Aorta (tissue), 5 donors: Measurements from ENCODE around the gene BCAS4. TPM values are rescaled to one million over a fixed set of nuclear protein-coding genes. Genes with fewer than 3 reads are reported as not detected.
"Not testable (repeated sequence)": the region's sequence is repeated elsewhere in the genome, so short reads cannot be mapped to it uniquely, and the experiment has no call there.

Source experiments
- ATAC-seq: fragments of 200-7000 bp; cut with Tn5 transposase; one replicate; pipeline ENCODE4 v1.9.1; 2022; ENCODE audit warnings: moderate library complexity; ENCODE audit not compliant: low FRiP score
- DNase-seq, 2 donors: peaks; one replicate each; pipeline ENCODE4 v3.0.0-alpha.2; 2020
- H3K27ac ChIP-seq, 2 donors: one replicate each; pipeline ENCODE4 v1.5.1; 2013; ENCODE audit warnings: low read length in 2 of 2, mild to moderate bottlenecking in 2 of 2, moderate library complexity in 2 of 2, control low read depth in 1 of 2, inconsistent platforms in 1 of 2, low read depth in 1 of 2
- H3K27me3 ChIP-seq, 2 donors: one replicate each; pipeline ENCODE4 v1.6.1; 2013; ENCODE audit warnings: control low read depth in 1 of 2, low read length in 1 of 2, mild to moderate bottlenecking in 1 of 2, moderate library complexity in 1 of 2; ENCODE audit not compliant: insufficient read depth in 2 of 2, control insufficient read depth in 1 of 2
- H3K36me3 ChIP-seq, 2 donors: one replicate each; pipeline ENCODE4 v1.6.1; 2013; ENCODE audit warnings: control low read depth in 1 of 2, low read length in 1 of 2, mild to moderate bottlenecking in 1 of 2; ENCODE audit not compliant: insufficient read depth in 2 of 2, control insufficient read depth in 1 of 2
- H3K4me1 ChIP-seq, 2 donors: one replicate each; pipeline ENCODE4 v1.6.1; 2013; ENCODE audit warnings: low read length in 2 of 2, control low read depth in 1 of 2, mild to moderate bottlenecking in 1 of 2, moderate library complexity in 1 of 2; ENCODE audit not compliant: insufficient read depth in 2 of 2, control insufficient read depth in 1 of 2
- H3K4me3 ChIP-seq, 2 donors: one replicate each; pipeline ENCODE4 v1.5.1; 2013; ENCODE audit warnings: low read length in 2 of 2, control low read depth in 1 of 2, mild to moderate bottlenecking in 1 of 2
- H3K9me3 ChIP-seq: one replicate; pipeline ENCODE4 v1.6.1; 2013; ENCODE audit warnings: mild to moderate bottlenecking, low read length; ENCODE audit not compliant: control insufficient read depth
- WGBS, 2 donors: extraction: QIAGEN DNeasy Blood & Tissue Kit; methylation state at CpG; one replicate each; pipeline ENCODE4 v1.1.7; 2013; 5-methylcytosine and 5-hydroxymethylcytosine counted together
- intact Hi-C, 2 donors: fragments of 100-400 bp; cut with DNase I; formaldehyde crosslinking; loops; one replicate each; pipeline versions ENCODE4 v1.14.2 to v1.15.0; 2022
- polyA plus RNA-seq, 2 donors: library from polyadenylated mRNA; stranded (reverse); fragments of 200-250 nt; gene quantifications; one replicate each; pipeline ENCODE4 v1.2.3, GENCODE V29; 2013
- total RNA-seq, 2 donors: library from RNA; stranded (reverse); fragmentation: NEBNext Ultra II Directional; extraction: Animal tissue kit (Norgen Biotek cat#: 25700); gene quantifications; one replicate each; pipeline ENCODE4 v1.2.1, GENCODE V29; 2021
- donor health status: healthy with polysubstance abuse.
- donor health status: Bipolar disorder and iron deficiency.
- donor health status: DM: no; HTN: no; CAD: no.
- donor health status: DM: no; HTN: no; CAD: no.
- donor health status: DM: yes; HTN: yes; CAD: no.

The BCAS4 gene
- total and polyA plus RNA-seq, 4 donors = 4.9 to 9.7 (median 7.4) TPM

DNA sequence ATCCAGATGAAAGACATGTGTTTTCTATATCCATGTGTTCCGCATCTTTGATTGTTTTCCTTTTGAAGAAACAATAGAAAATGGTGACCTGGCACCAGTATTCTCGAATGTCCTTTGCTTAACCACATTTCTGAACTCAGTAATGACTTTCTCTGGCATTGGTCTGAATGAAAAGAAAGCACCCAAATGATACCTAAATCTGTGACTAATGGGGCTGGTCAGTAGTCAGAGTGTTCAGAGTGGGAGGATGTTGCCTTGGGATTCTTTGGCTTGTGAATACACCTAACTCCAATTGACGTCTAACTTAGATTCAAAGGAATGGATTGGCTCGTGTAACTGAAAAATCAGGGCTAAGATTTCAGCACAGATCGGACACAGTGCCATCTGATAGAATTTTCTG is 36.4 kb upstream of the BCAS4 start:
- DNase-seq = no peak
- H3K4me1 ChIP-seq = peaks cover 0 to 2% of the 10 kb centered on the region in 2 donors
- H3K4me3 ChIP-seq = no peak overlapping the region
- intact Hi-C loops = no loop called here
- no peak overlapping the region for H3K27ac ChIP-seq
- H3K9me3 ChIP-seq = no peaks in the 10 kb centered on the region
- 92% methylated on average over 5 of the region's 5 CpGs for WGBS, 2 donors
- no peak for ATAC-seq
- no peaks in the 10 kb centered on the region for H3K27me3 ChIP-seq
- no peaks in the 10 kb centered on the region for H3K36me3 ChIP-seq

DNA sequence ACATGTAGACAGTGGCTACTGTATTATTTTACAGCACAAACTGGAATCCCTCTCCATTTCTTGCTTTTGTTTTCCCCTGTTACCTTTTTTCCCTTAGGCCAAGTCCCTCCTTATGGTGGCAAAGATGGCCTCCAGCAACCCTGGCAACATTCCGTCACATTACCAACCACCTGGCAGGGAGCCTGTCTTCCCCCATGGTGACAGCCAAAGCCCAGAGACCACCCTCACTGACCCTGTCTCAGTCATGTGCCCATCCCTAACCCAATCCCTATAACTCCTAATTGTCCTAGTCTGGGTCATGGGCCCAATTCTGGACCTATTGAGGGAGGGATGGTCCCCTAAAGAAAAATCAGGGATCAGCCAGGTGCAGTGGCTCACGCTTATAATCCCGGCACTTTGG is 35.9 kb upstream of the BCAS4 start:
- intact Hi-C loops = no loop called here
- WGBS, 2 donors = 87 to 89% methylated on average over 3 of the region's 3 CpGs
- H3K27me3 ChIP-seq = no peaks in the 10 kb centered on the region
- no peak for DNase-seq
- H3K4me1 ChIP-seq = peaks cover 0 to 2% of the 10 kb centered on the region in 2 donors
- H3K27ac ChIP-seq = no peak overlapping the region
- H3K4me3 ChIP-seq = no peak overlapping the region
- ATAC-seq = no peak
- no peaks in the 10 kb centered on the region for H3K36me3 ChIP-seq
- no peaks in the 10 kb centered on the region for H3K9me3 ChIP-seq

DNA sequence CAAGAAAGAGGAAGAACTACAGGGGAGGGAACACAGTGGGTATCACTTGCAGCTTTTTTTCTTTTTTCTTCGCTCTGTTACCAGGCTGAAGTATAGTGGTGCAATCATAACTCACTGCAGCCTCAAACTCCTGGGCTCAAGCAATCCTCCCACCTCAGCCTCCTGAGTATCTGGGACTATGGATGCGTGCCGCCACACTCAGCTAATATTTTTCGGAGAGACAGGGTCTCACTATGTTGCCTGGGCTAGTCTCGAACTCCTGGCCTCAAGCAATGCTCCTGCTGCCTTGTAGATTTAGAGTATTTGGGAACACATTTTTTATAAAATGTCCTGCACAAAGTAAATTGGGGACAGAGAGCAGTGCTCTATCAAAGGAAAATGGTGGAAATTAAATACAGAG is 35.2 kb upstream of the BCAS4 start:
- intact Hi-C loops = no loop called here
- no peak for DNase-seq

DNA sequence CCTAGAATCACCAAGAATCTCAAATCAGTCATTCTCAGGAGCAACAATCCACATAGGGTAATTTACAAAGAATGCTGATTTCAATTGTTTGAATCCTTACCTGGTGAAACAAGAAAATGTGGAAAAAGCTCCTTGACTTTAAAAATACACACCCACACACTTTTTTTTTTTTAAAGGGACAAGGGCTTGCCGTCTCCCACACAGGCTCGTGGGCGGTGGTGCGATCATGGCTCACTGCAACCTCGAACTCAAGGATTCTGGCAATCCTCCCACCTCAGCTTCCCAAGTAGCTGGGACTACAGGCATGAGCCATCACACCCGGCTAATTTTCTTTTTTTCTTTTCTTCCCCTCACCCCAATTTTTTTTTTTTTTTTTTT is 32.8 kb upstream of the BCAS4 start:
- no peak for ATAC-seq
- 58 to 60% methylated on average over 6 of the region's 6 CpGs for WGBS, 2 donors

More for the DNA sequence above, 35.2 kb upstream of the BCAS4 start:
- Histone ChIP-seq H3K4me3 (no peak overlapping the region), H3K27ac (no peak overlapping the region), H3K36me3 (no peaks in the 10 kb centered on the region), H3K9me3 (no peaks in the 10 kb centered on the region), H3K4me1 (peaks cover 0 to 2% of the 10 kb centered on the region in 2 donors), H3K27me3 (no peaks in the 10 kb centered on the region)
- ATAC-seq = no peak
- WGBS, 2 donors = 84 to 87% methylated on average over 5 of the region's 5 CpGs

DNA sequence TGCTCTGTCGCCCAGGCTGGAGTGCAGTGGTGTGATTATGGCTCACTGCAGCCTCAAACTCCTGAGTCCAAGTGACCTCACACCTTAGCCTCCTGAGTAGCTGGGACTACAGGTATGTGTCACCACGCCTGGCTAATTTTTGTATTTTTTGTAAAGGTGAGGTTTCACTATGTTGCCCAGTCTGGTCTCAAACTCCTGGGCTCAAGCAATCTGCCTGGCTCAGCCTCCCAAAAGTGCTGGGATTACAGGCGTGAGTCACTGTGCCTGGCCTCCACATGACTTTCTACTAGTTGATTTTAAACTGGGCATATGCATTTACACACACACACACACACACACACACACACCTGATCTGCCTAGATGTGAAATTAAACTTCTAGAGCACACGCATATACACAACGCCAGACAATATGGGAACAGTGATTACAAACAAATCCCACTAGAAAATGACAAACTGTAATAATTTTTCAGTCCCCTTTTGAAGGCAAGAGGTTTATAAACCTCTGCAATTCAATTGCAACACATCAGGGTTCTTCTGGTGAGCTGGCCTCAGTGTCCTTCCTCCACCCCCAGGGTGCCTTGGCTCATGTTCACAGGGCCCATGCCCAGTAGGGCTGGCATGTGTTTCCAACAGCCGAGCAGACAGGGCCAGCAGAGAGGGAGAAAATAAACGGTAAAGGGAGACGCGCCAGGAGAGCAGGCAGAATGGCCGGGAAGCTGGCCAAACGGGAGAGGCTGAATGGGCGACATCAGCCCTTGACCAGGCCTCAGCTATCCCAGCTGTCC is 32.2 kb upstream of the BCAS4 start:
- no peak overlapping the region for H3K4me3 ChIP-seq
- H3K27me3 ChIP-seq = no peaks in the 10 kb centered on the region
- no peaks in the 10 kb centered on the region for H3K36me3 ChIP-seq
- DNase-seq (peak; percentile 83 to 85), ATAC-seq (peak; percentile 85)
- WGBS, 2 donors = 21 to 22% methylated on average over 12 of the region's 12 CpGs
- peak overlapping the region in 1 of 2 donors; percentile 50 for H3K27ac ChIP-seq
- intact Hi-C loops = no loop called here
- peaks cover 0 to 2% of the 10 kb centered on the region in 2 donors for H3K4me1 ChIP-seq
- no peaks in the 10 kb centered on the region for H3K9me3 ChIP-seq

More for the DNA sequence above, 32.8 kb upstream of the BCAS4 start:
- H3K4me3 ChIP-seq = no peak overlapping the region
- no peak overlapping the region for H3K27ac ChIP-seq
- no peaks in the 10 kb centered on the region for H3K27me3 ChIP-seq
- no peaks in the 10 kb centered on the region for H3K36me3 ChIP-seq
- no peak for DNase-seq
- intact Hi-C loops = no loop called here
- no peaks in the 10 kb centered on the region for H3K9me3 ChIP-seq
- peaks cover 0 to 2% of the 10 kb centered on the region in 2 donors for H3K4me1 ChIP-seq

DNA sequence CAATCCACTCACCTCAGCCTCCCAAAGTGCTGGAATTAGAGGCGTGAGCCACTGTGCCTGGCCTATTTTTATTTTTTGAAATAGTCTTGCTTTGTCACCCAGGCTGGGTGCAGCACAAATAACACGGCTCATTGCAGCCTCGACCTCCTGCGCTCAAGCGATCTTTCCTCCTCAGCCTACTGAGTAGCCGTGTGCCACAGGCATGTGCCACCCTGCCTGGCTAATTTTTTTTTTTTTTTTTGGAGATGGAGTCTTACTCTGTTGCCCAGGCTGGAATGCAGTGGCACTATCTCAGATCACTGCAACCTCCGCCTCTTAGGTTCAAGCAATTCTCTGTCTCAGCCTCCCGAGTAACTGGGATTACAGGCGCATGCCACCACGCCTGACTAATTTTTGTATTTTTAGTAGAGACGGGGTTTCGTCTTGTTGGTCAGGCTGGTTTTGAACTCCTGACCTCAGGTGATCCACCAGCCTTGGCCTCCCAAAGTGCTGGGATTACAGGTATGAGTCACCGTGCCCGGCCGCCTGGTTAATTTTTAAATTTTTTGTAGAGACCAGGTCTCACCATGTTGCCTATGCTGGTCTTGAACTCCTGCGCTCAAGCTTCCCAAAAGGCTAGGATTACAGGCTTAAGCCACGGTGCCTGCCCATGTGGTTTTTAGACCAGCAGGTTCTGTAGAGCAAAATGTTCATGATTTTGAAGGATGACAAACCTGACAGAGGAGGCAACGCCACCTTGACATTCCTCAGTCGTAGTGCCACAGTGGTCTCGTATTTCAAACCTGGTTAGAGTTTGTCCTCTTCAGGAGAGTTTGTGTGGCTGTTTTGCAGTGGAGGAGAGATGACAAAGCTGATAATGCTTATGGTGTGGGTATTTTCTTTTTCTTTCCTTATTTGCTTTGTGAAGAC is 31.1 kb upstream of the BCAS4 start:
- intact Hi-C loops, DNase-seq, H3K9me3 ChIP-seq, H3K27ac ChIP-seq, H3K36me3 ChIP-seq, H3K4me1 ChIP-seq, ATAC-seq, H3K27me3 ChIP-seq, H3K4me3 ChIP-seq: not testable (repeated sequence)
- WGBS, 2 donors = 88 to 91% methylated on average over 20 of the region's 20 CpGs

DNA sequence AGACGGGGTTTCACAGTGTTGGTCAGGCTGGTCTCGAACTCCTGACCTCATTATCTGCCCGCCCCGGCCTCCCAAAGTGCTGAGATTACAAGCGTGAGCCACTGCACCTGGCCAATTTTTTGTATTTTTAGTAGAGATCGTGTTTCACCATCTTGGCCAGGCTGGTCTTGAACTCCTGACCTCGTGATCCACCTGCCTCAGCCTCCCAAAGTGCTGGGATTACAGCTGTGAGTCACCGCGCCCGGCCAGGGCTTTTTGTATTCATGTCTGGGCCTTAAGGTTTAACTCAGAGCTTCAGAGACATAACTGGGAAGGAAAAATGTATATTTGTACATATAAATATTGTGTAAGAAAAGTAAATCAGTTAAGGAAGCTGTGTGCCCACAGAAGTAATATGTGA is 29.6 kb upstream of the BCAS4 start:
- 85 to 90% methylated on average over 10 of the region's 10 CpGs for WGBS, 2 donors
- H3K9me3 ChIP-seq, H3K27me3 ChIP-seq, H3K27ac ChIP-seq, DNase-seq, H3K36me3 ChIP-seq, ATAC-seq, H3K4me3 ChIP-seq, H3K4me1 ChIP-seq, intact Hi-C loops: not testable (repeated sequence)

DNA sequence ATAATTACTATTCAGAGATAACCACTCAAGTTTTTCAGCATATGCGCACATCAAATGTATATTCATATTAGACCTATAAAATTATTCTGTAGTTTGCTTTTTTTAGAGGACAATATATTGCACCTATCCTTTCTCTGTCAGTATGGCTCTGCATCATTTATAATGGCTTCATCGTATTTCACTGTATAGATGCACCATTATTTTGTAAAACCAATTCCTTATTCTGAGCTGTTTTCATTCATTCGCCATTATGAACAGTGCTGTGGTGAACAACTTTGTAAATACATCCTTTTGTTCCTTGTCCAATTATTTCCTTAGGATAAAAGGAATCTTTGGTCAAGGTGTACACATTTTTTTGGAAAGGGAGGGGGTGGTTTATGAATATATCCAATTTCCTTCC is 29.2 kb upstream of the BCAS4 start:
- intact Hi-C loops = no loop called here
- ATAC-seq = no peak
- WGBS, 2 donors = 61 to 78% methylated on average over 3 of the region's 3 CpGs

More for the DNA sequence above, 29.2 kb upstream of the BCAS4 start:
- H3K27ac ChIP-seq = no peak overlapping the region
- H3K27me3 ChIP-seq = no peaks in the 10 kb centered on the region
- H3K36me3 ChIP-seq = no peaks in the 10 kb centered on the region
- no peak overlapping the region for H3K4me3 ChIP-seq
- peaks cover 0 to 2% of the 10 kb centered on the region in 2 donors for H3K4me1 ChIP-seq
- no peak for DNase-seq
- H3K9me3 ChIP-seq = no peaks in the 10 kb centered on the region
